ENCODE data around the gene NPAS1.
"Not testable (repeated sequence)": the region's sequence is repeated elsewhere in the genome, so short reads cannot be mapped to it uniquely, and the experiment has no call there.

The NPAS1 gene

GRCh38 chr19:47006496-47006895, 13.1 kb upstream of the NPAS1 start:
- Histone ChIP-seq H3K4me3 (replicated peaks; ENCODE audit: low read depth, low read length) (no peak overlapping the region), H3K36me3 (ENCODE audit: control insufficient read depth, insufficient read depth, low read length) (peaks cover under 1% of the 10 kb centered on the region), H3K27me3 (replicated peaks; ENCODE audit: control insufficient read depth, insufficient read depth, low read length) (no peaks in the 10 kb centered on the region)
- no peak for TF ChIP-seq CTCF (IDR thresholded peaks at IDR 0.05; ENCODE audit: insufficient read depth, low read length, poor library complexity, severe bottlenecking)
- DNase-seq (ENCODE audit: extremely low read depth, insufficient read length), result no peak

- not testable (repeated sequence) for H3K27me3 ChIP-seq (replicated peaks; ENCODE audit: control insufficient read depth, insufficient read depth, low read length); H3K4me3 ChIP-seq (replicated peaks; ENCODE audit: low read depth, low read length); DNase-seq (ENCODE audit: extremely low read depth, insufficient read length); H3K36me3 ChIP-seq (ENCODE audit: control insufficient read depth, insufficient read depth, low read length)
Measured at GRCh38 chr19:47010549-47010948, 9.1 kb upstream of the NPAS1 start.

- Histone ChIP-seq H3K27me3 (replicated peaks; ENCODE audit: control insufficient read depth, insufficient read depth, low read length) (no peaks in the 10 kb centered on the region), H3K4me3 (replicated peaks; ENCODE audit: low read depth, low read length) (no peak overlapping the region), H3K36me3 (ENCODE audit: control insufficient read depth, insufficient read depth, low read length) (no peaks in the 10 kb centered on the region)
- TF ChIP-seq CTCF (IDR thresholded peaks at IDR 0.05; ENCODE audit: insufficient read depth, low read length, poor library complexity, severe bottlenecking), result no peak
- no peak for DNase-seq (ENCODE audit: extremely low read depth, insufficient read length)
Measured at GRCh38 chr19:47012617-47013016, 7.0 kb upstream of the NPAS1 start.

GRCh38 chr19:47013041-47013517, 6.6 kb upstream of the NPAS1 start:
- H3K4me3 ChIP-seq (replicated peaks; ENCODE audit: low read depth, low read length), result no peak overlapping the region
- DNase-seq (ENCODE audit: extremely low read depth, insufficient read length), result peak; percentile 48
- no peaks in the 10 kb centered on the region for H3K36me3 ChIP-seq (ENCODE audit: control insufficient read depth, insufficient read depth, low read length)
- TF ChIP-seq CTCF (IDR thresholded peaks at IDR 0.05; ENCODE audit: insufficient read depth, low read length, poor library complexity, severe bottlenecking), result peak; percentile 100
- no peaks in the 10 kb centered on the region for H3K27me3 ChIP-seq (replicated peaks; ENCODE audit: control insufficient read depth, insufficient read depth, low read length)

GRCh38 chr19:47018923-47019322, 714 bp upstream of the NPAS1 start:
- Histone ChIP-seq H3K36me3 (ENCODE audit: control insufficient read depth, insufficient read depth, low read length) (no peaks in the 10 kb centered on the region), H3K27me3 (replicated peaks; ENCODE audit: control insufficient read depth, insufficient read depth, low read length) (peaks cover 4% of the 10 kb centered on the region; the same call in 1 of the 2 replicates), H3K4me3 (replicated peaks; ENCODE audit: low read depth, low read length) (no peak overlapping the region)
- no peak for DNase-seq (ENCODE audit: extremely low read depth, insufficient read length)
- no peak for TF ChIP-seq CTCF (IDR thresholded peaks at IDR 0.05; ENCODE audit: insufficient read depth, low read length, poor library complexity, severe bottlenecking)

- Histone ChIP-seq H3K36me3 (ENCODE audit: control insufficient read depth, insufficient read depth, low read length) (no peaks in the 10 kb centered on the region), H3K27me3 (replicated peaks; ENCODE audit: control insufficient read depth, insufficient read depth, low read length) (peaks cover 4% of the 10 kb centered on the region; the same call in 1 of the 2 replicates), H3K4me3 (replicated peaks; ENCODE audit: low read depth, low read length) (no peak overlapping the region; the same call in 1 of the 2 replicates)
- no peak for TF ChIP-seq CTCF (IDR thresholded peaks at IDR 0.05; ENCODE audit: insufficient read depth, low read length, poor library complexity, severe bottlenecking)
- DNase-seq (ENCODE audit: extremely low read depth, insufficient read length), result no peak
Measured at GRCh38 chr19:47020132-47020805, 632 bp downstream of the NPAS1 start.

All from GM06990 (cell line).